GM21576 (cell line): Measurements from ENCODE around the gene OR1C1.
"Not testable (repeated sequence)": the region's sequence is repeated elsewhere in the genome, so short reads cannot be mapped to it uniquely, and the experiment has no call there.

Source experiments
- ATAC-seq: cut with Tn5 transposase; IDR thresholded peaks from one replicate; pipeline ENCODE4 v1.9.1; 2021; ENCODE audit warnings: mild to moderate bottlenecking, moderate library complexity; ENCODE audit not compliant: unreplicated experiment

Gene OR1C1

GRCh38 chr1:247760456-247760855 is at the start of gene OR1C1:
Gene OR1C1, minus strand, starts transcription at chr1:247760556. Its CDS starts 2,150 bp downstream, at chr1:247758406.
- ATAC-seq: no peak

- no peak for ATAC-seq
These were observed 37.2 kb upstream of the OR1C1 start for GRCh38 chr1:247797518-247797917.

GRCh38 chr1:247769603-247770002 is 9.2 kb upstream of the OR1C1 start:
- no peak for ATAC-seq

- ATAC-seq: not testable (repeated sequence)
These were observed 6.0 kb downstream of the OR1C1 start for GRCh38 chr1:247754311-247754710.

- no peak for ATAC-seq
These were observed 10.5 kb downstream of the OR1C1 start for GRCh38 chr1:247749870-247750269.

- no peak for ATAC-seq
These were observed 12.3 kb downstream of the OR1C1 start, which contains the start of gene OR14A2 for GRCh38 chr1:247748041-247748440. Gene OR14A2, minus strand, starts transcription at chr1:247748141.

GRCh38 chr1:247747616-247748015 is 12.7 kb downstream of the OR1C1 start:
- ATAC-seq: no peak

GRCh38 chr1:247746391-247746935 is 13.9 kb downstream of the OR1C1 start:
- ATAC-seq: no peak

GRCh38 chr1:247742215-247742760 is 18.1 kb downstream of the OR1C1 start:
- not testable (repeated sequence) for ATAC-seq

GRCh38 chr1:247741756-247742155 is 18.6 kb downstream of the OR1C1 start:
- ATAC-seq: no peak

- ATAC-seq: no peak
These were observed 19.6 kb downstream of the OR1C1 start for GRCh38 chr1:247740721-247741120.

GRCh38 chr1:247738315-247738714 is 22.0 kb downstream of the OR1C1 start, which contains the start of gene OR14K1:
Gene OR14K1, plus strand, starts transcription at chr1:247738615. Its CDS starts 0 bp downstream, at chr1:247738615.
- no peak for ATAC-seq

GRCh38 chr1:247721222-247721621 is 39.1 kb downstream of the OR1C1 start:
- ATAC-seq: no peak

GRCh38 chr1:247716546-247716945 is 43.8 kb downstream of the OR1C1 start, which contains the start of gene OR6F1:
Gene OR6F1, minus strand, starts transcription at chr1:247716646. Its CDS starts 3,891 bp downstream, at chr1:247712755.
- ATAC-seq: no peak

GRCh38 chr1:247713753-247714152 is 46.6 kb downstream of the OR1C1 start:
- no peak for ATAC-seq

GRCh38 chr1:247710681-247711080 is 49.7 kb downstream of the OR1C1 start:
- ATAC-seq: not testable (repeated sequence)
